ENCODE results near the gene MYO5A. TPM values are rescaled to one million over a fixed set of nuclear protein-coding genes. Genes with fewer than 3 reads are reported as not detected.
"Not testable (repeated sequence)": the region's sequence is repeated elsewhere in the genome, so short reads cannot be mapped to it uniquely, and the experiment has no call there.

Gene MYO5A
- total and polyA plus RNA-seq, 3 experiments from 2014 or later: 15.8 to 37.3 (median 31.0) TPM

DNA sequence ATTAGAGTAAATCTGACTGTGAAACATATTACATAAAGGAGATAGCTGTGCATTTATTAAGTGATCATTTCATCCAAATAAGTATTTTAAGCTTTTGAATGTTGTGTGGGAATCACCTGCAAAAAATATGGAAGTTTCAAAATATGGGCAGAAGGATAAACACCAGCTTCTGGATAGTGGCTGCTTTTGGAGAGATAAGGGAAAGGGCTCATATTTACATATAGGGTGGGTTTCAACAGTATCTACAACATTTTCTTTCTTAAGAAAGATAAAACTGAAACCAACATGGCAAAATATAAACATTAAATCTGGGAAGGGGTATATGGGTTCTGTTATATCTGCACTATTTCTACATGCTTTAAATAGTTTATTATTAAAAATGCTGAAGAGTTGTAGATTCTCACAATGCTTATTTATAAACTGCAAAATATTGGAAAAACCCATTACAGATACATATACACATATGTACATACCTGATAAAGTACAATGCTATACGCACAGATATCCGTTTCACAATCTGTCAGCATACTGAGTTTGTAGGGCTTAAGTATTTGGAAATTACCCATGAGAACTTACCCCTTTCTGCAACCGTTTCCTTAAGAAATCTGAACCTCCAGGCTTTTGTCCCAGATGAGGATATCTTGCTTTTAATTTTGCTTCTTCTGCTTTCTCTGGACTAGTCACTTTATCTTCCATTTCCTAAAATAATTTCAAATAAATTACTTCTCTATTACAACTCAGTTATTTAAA lies 28.0 kb upstream of the MYO5A start:
- Mint-ChIP-seq H3K36me3 (peaks cover 4 to 53% (median 14%) of the 10 kb centered on the region in 3 donors), H3K4me1 (peaks cover 52 to 75% (median 72%) of the 10 kb centered on the region in 3 donors), H3K4me3 (no peak overlapping the region), H3K27me3 (no peaks in the 10 kb centered on the region), H3K27ac (peak overlapping the region in 6 of 8 donors; percentile 22 to 73 (median 49)), H3K9me3 (no peaks in the 10 kb centered on the region)
- H3K27ac ChIP-seq (ENCODE audit: low read depth, low read length): no peak overlapping the region
- DNase-seq: no peak
- POLR2A ChIA-PET: no interaction called here
- peaks cover 14% of the 10 kb centered on the region for H3K36me3 ChIP-seq (ENCODE audit: insufficient read depth, low read length)
- no peaks in the 10 kb centered on the region for H3K27me3 ChIP-seq (ENCODE audit: insufficient read depth, low read length, poor library complexity, severe bottlenecking)
- peaks cover 20% of the 10 kb centered on the region for H3K4me1 ChIP-seq (ENCODE audit: insufficient read depth, low read length)
- no peak overlapping the region for H3K4me3 ChIP-seq (ENCODE audit: low read length)
- H3K9me3 ChIP-seq (ENCODE audit: low read length): no peaks in the 10 kb centered on the region
- CTCF ChIA-PET: interaction anchor here (0.9 kb wide), 1 partner anchor 8 kb away, joined by 3 read pairs; no protein-coding TSS in a partner anchor

DNA sequence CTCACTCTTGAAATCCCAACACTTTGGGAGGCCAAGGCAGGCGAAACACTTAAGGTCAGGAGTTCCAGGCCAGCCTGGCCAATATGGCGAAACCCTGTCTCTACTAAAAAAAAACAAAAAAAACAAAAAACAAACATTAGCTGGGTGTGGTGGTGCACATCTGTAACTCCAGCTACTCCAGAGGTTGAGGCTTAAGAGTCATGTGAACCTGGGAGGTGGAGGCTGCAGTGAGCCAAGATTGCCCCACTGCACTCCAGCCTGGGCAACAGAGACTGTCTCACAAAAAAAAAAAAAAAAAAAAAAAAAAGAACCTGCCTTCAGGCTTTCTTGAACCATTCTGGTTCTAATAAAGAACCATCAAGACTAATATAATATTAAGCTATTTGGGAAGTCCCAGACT lies 23.6 kb upstream of the MYO5A start:
- Histone ChIP-seq H3K4me1 (ENCODE audit: insufficient read depth, low read length) (no peaks in the 10 kb centered on the region), H3K36me3 (ENCODE audit: insufficient read depth, low read length) (peaks cover 30% of the 10 kb centered on the region), H3K4me3 (ENCODE audit: low read length) (no peak overlapping the region), H3K27ac (ENCODE audit: low read depth, low read length) (no peak overlapping the region), H3K27me3 (ENCODE audit: insufficient read depth, low read length, poor library complexity, severe bottlenecking) (no peaks in the 10 kb centered on the region), H3K9me3 (ENCODE audit: low read length) (no peaks in the 10 kb centered on the region)
- H3K36me3 Mint-ChIP-seq: peaks cover 4 to 77% (median 19%) of the 10 kb centered on the region in 3 donors
- peaks cover 20 to 35% (median 31%) of the 10 kb centered on the region in 3 donors for H3K4me1 Mint-ChIP-seq
- DNase-seq: no peak
- no peaks in the 10 kb centered on the region for H3K27me3 Mint-ChIP-seq
- H3K9me3 Mint-ChIP-seq: no peaks in the 10 kb centered on the region
- no peak overlapping the region for H3K27ac Mint-ChIP-seq
- H3K4me3 Mint-ChIP-seq: no peak overlapping the region
- POLR2A ChIA-PET: interaction anchor here (0.5 kb wide), 1 partner anchor 24 kb away, joined by 5 read pairs; no protein-coding TSS in a partner anchor
- CTCF ChIA-PET: interaction anchor here (2.9 kb wide), 1 partner anchor 11 kb away, joined by 12 read pairs; no protein-coding TSS in a partner anchor

DNA sequence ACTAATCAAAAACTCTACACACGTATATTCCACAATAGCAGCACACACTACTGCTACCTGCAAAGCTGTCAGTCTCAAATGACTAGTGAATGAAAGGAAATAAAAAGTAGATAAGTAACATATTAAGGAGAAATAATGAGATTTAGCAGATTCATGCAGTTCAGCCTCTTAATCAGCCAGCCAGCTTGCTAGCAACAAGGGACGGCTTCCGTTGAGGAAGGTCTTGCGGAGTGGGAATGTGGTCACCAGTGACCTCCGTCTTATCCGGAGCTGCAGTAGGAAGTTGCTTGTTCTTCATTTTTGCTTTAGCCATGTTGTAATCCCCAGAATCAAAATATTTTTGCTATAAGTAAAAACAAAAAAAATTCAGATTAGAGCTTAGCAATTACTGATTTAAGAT lies 23.1 kb upstream of the MYO5A start:
- Mint-ChIP-seq H3K9me3 (peaks cover 0 to under 1% (median 0%) of the 10 kb centered on the region in 5 donors), H3K27ac (no peak overlapping the region), H3K36me3 (peaks cover 6 to 78% (median 20%) of the 10 kb centered on the region in 3 donors), H3K4me3 (no peak overlapping the region), H3K27me3 (no peaks in the 10 kb centered on the region), H3K4me1 (peaks cover 19 to 32% (median 28%) of the 10 kb centered on the region in 3 donors)
- Histone ChIP-seq H3K27me3 (ENCODE audit: insufficient read depth, low read length, poor library complexity, severe bottlenecking) (no peaks in the 10 kb centered on the region), H3K9me3 (ENCODE audit: low read length) (no peaks in the 10 kb centered on the region), H3K4me1 (ENCODE audit: insufficient read depth, low read length) (no peaks in the 10 kb centered on the region), H3K27ac (ENCODE audit: low read depth, low read length) (no peak overlapping the region), H3K36me3 (ENCODE audit: insufficient read depth, low read length) (peaks cover 28% of the 10 kb centered on the region), H3K4me3 (ENCODE audit: low read length) (no peak overlapping the region)
- ChIA-PET CTCF (no interaction called here), POLR2A (no interaction called here)
- no peak for DNase-seq

DNA sequence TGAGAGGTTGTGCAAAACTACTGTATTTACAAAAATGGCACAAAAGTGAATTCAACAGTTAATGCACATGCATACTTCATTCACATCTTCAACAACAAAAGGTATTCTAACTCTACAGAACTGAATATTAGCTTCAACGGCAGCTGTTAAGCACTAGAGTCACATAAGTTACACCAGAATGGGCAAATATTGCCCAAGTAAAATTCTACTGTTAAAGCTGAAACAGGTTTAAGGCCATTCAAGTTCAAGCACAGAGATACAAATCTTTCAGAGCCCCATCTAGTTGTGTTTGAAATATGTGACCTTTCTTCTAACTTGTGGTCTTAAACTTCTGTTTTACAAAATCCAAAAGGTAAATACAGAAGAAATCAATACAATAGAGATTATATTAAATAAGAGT lies 22.5 kb upstream of the MYO5A start:
- peaks cover 11 to 78% (median 22%) of the 10 kb centered on the region in 3 donors for H3K36me3 Mint-ChIP-seq
- H3K9me3 ChIP-seq (ENCODE audit: low read length); CTCF ChIA-PET; H3K9me3 Mint-ChIP-seq; H3K27me3 Mint-ChIP-seq; POLR2A ChIA-PET; H3K27ac Mint-ChIP-seq; H3K27me3 ChIP-seq (ENCODE audit: insufficient read depth, low read length, poor library complexity, severe bottlenecking); H3K27ac ChIP-seq (ENCODE audit: low read depth, low read length); H3K4me1 ChIP-seq (ENCODE audit: insufficient read depth, low read length); DNase-seq; H3K4me3 ChIP-seq (ENCODE audit: low read length); H3K4me3 Mint-ChIP-seq: not testable (repeated sequence)
- peaks cover 20 to 32% (median 28%) of the 10 kb centered on the region in 3 donors for H3K4me1 Mint-ChIP-seq
- peaks cover 25% of the 10 kb centered on the region for H3K36me3 ChIP-seq (ENCODE audit: insufficient read depth, low read length)

DNA sequence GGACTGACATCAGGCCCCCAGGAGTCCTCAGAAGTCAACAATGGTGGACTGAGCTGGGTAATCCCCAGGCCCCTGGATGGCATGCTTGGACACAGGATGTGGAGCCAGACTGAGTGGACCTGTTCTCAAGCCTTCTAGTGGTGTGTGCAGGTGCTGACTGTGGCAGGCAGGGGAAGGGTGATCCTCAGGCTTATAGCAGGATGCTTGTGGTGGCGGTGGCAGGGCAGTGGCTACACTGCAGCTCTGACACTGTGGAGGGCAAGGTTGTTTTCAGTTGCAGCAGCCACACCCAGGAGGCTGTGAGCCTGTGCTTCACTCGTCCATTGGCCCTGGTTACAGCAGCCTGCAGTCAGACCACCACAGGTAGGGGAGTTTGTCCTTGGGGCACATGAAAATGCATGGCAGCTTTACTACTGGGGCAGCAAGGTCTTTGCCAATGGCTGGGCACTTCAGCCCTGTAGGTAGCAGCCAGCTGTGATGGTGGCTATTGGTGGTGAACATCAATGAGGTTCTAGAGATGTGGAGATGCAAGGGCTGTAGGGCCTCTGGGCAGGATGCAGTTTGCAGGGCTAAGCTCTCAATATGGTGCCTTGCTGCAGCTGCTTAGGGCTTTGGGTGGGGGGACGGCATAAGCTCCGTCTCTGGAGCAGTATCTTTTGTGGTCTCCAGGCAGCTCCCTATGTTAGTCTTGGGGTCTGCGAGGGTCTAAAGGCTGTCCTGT lies 17.5 kb upstream of the MYO5A start:
- H3K27ac Mint-ChIP-seq: peak overlapping the region in 7 of 8 donors; percentile 28 to 95 (median 64)

DNA sequence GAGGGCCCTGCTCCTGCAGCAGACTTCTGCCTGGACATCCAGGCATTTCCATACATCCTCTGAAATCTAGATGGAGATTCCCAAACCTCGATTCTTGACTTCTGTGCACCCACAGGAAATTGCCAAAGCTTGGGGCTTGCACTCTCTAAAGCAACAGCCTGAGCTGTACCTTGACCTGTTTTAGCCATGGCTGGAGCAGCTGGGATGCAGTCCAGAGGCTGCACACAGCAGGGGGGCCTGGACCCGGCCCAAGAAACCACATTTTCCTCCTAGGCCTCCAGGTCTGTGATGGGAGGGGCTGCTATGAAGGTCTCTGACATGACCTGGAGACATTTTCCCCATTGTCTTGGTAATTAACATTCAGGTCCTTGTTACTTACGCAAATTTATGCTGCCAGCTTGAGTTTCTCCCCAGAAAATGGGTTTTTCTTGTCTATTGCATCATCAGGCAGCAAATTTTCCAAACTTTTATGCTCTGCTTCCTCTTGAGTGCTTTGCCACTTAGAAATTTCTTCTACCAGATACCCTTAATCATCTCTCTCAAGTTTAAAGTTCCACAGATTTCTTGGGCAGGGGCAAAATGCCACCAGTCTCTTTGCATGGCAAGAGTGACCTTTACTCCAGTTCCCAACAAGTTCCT lies 11.8 kb upstream of the MYO5A start:
- Mint-ChIP-seq H3K27ac (no peak overlapping the region), H3K4me3 (no peak overlapping the region), H3K27me3 (peaks cover 1 to 3% of the 10 kb centered on the region in 2 donors), H3K36me3 (peaks cover under 1 to 8% (median 2%) of the 10 kb centered on the region in 3 donors), H3K9me3 (peaks cover under 1 to 8% (median 2%) of the 10 kb centered on the region in 5 donors), H3K4me1 (peaks cover under 1% of the 10 kb centered on the region in 3 donors)
- Histone ChIP-seq H3K36me3 (ENCODE audit: insufficient read depth, low read length) (no peaks in the 10 kb centered on the region), H3K4me1 (ENCODE audit: insufficient read depth, low read length) (no peaks in the 10 kb centered on the region), H3K27me3 (ENCODE audit: insufficient read depth, low read length, poor library complexity, severe bottlenecking) (no peaks in the 10 kb centered on the region), H3K27ac (ENCODE audit: low read depth, low read length) (no peak overlapping the region), H3K4me3 (ENCODE audit: low read length) (no peak overlapping the region), H3K9me3 (ENCODE audit: low read length) (no peaks in the 10 kb centered on the region)
- CTCF ChIA-PET: no interaction called here
- no peak for DNase-seq
- POLR2A ChIA-PET: no interaction called here

More for the DNA sequence above, 17.5 kb upstream of the MYO5A start:
- Mint-ChIP-seq H3K4me3 (peak overlapping the region in 1 of 7 donors; percentile 51), H3K36me3 (peaks cover 16 to 53% (median 22%) of the 10 kb centered on the region in 3 donors), H3K9me3 (peaks cover 3 to 14% (median 9%) of the 10 kb centered on the region in 5 donors), H3K4me1 (peaks cover 14 to 16% (median 15%) of the 10 kb centered on the region in 3 donors), H3K27me3 (peaks cover 0 to 1% of the 10 kb centered on the region in 2 donors)
- ChIA-PET POLR2A (interaction anchor here (0.9 kb wide), 1 partner anchor 17 kb away, joined by 3 read pairs; the partner anchor contains the start of gene MYO5A), CTCF (interaction anchor here (0.8 to 1.6 kb wide), 3 partner anchors 17 to 68 kb away, joined by 3 read pairs; no protein-coding TSS in a partner anchor)
- Histone ChIP-seq H3K4me1 (ENCODE audit: insufficient read depth, low read length) (no peaks in the 10 kb centered on the region), H3K36me3 (ENCODE audit: insufficient read depth, low read length) (peaks cover 18% of the 10 kb centered on the region), H3K4me3 (ENCODE audit: low read length) (no peak overlapping the region), H3K27ac (ENCODE audit: low read depth, low read length) (no peak overlapping the region), H3K9me3 (ENCODE audit: low read length) (no peaks in the 10 kb centered on the region), H3K27me3 (ENCODE audit: insufficient read depth, low read length, poor library complexity, severe bottlenecking) (no peaks in the 10 kb centered on the region)
- DNase-seq: no peak

DNA sequence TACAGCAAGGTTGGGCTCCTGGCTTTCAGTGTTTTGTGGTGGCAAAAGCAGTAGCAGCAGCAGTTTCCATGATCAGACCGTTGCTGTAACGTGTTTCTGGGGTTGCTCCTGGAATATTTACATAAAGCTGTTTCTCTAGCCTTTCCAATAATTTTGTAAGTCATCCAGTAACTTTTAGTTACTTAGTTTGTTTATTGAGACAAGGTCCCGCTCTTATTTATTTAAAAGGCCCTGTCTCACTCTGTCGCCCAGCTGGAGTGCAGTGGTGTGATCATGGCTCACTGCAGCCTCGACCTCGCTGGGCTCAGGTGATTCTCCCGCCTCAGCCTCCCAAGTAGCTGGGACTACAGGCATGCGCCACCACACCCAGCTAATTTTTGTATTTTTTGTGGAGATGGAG lies 8.8 kb upstream of the MYO5A start:
- no peak overlapping the region for H3K4me3 Mint-ChIP-seq
- peaks cover 0 to 8% (median 0%) of the 10 kb centered on the region in 3 donors for H3K36me3 Mint-ChIP-seq

More for the DNA sequence above, 8.8 kb upstream of the MYO5A start:
- H3K27ac ChIP-seq (ENCODE audit: low read depth, low read length): no peak overlapping the region
- no peak overlapping the region for H3K4me3 ChIP-seq (ENCODE audit: low read length)
- Mint-ChIP-seq H3K4me1 (peaks cover 0 to 6% (median 2%) of the 10 kb centered on the region in 3 donors), H3K9me3 (peaks cover 0 to 3% (median 0%) of the 10 kb centered on the region in 5 donors), H3K27ac (no peak overlapping the region), H3K27me3 (peaks cover 2 to 3% of the 10 kb centered on the region in 2 donors)
- no peaks in the 10 kb centered on the region for H3K27me3 ChIP-seq (ENCODE audit: insufficient read depth, low read length, poor library complexity, severe bottlenecking)
- no peaks in the 10 kb centered on the region for H3K4me1 ChIP-seq (ENCODE audit: insufficient read depth, low read length)
- ChIA-PET CTCF (no interaction called here), POLR2A (no interaction called here)
- H3K9me3 ChIP-seq (ENCODE audit: low read length): no peaks in the 10 kb centered on the region
- no peak for DNase-seq
- no peaks in the 10 kb centered on the region for H3K36me3 ChIP-seq (ENCODE audit: insufficient read depth, low read length)
